GM12874 (cell line): ENCODE data around the gene SRP54.

ENCODE experiments used
- CTCF ChIP-seq: IDR thresholded peaks from 2 replicates; pipeline ENCODE4 v1.5.1; 2011; ENCODE audit warnings: low read depth, mild to moderate bottlenecking, control low read depth, low read length, moderate library complexity; ENCODE audit not compliant: insufficient read depth

SRP54 gene

GRCh38 chr14:34983786-34984185, 994 bp downstream of the SRP54 start:
- no peak for TF ChIP-seq CTCF

GRCh38 chr14:34985740-34986139, 2.9 kb downstream of the SRP54 start:
- TF ChIP-seq CTCF, result no peak

- TF ChIP-seq CTCF, result no peak
These were observed 4.4 kb downstream of the SRP54 start for GRCh38 chr14:34987180-34987579.

- no peak for TF ChIP-seq CTCF
These were observed 7.0 kb downstream of the SRP54 start for GRCh38 chr14:34989762-34990161.

- TF ChIP-seq CTCF, result no peak
These were observed 10.6 kb downstream of the SRP54 start for GRCh38 chr14:34993426-34993825.

- TF ChIP-seq CTCF, result no peak
These were observed 11.9 kb downstream of the SRP54 start for GRCh38 chr14:34994668-34995067.

GRCh38 chr14:34997762-34998161, 15.0 kb downstream of the SRP54 start:
- TF ChIP-seq CTCF, result no peak

GRCh38 chr14:34999500-34999899, 16.7 kb downstream of the SRP54 start:
- no peak for TF ChIP-seq CTCF
